Right lobe of liver (tissue), 4 donors: ENCODE results near the gene NAA40.

ENCODE experiments used
- CTCF ChIP-seq, 4 donors: fragments of 200-600 bp in 3 of 4; fragments of 450-650 bp in 1 of 4; IDR thresholded peaks; one replicate each; pipeline versions ENCODE4 v1.5.1 to v1.8.0; 2016 to 2022; ENCODE audit warnings: antibody characterized with exemption in 4 of 4, mild to moderate bottlenecking in 2 of 4
- POLR2A ChIP-seq: fragments of 450-650 bp; IDR thresholded peaks from one replicate; pipeline ENCODE4 v1.6.1; 2017; ENCODE audit warnings: antibody characterized with exemption, mild to moderate bottlenecking
- donor health status: DM: no; HTN: no; CAD: no.
- donor health status: DM: no; HTN: no; CAD: no.
- donor health status: DM: no; HTN: yes; CAD: no.

GRCh38 chr11:64004590-64004984 is 65.8 kb downstream of the NAA40 start:
- TF ChIP-seq POLR2A (no peak), CTCF (IDR thresholded peaks at IDR 0.05) (no peak)
